Measurements from ENCODE around the gene NRIP1.
"Not testable (repeated sequence)": the region's sequence is repeated elsewhere in the genome, so short reads cannot be mapped to it uniquely, and the experiment has no call there.

Gene NRIP1

DNA sequence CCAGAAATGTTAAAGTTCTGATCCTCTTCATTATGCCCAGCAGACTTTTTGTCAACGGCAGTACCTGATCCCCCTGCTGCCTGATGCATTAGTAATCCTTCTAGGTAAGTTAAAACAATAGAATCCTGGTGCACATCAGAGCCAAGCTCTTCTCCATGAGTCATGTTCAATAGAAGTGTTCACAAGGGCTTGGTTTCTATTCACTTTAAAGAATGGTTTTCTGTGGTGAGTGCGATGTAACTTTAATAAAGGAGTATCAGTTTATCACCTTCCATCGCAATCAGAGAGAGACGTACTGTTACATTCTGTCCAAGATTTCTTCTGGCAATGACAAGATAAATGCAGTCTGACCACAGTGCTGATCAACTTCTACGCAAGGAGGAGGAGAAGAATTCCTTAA is 96.8 kb downstream of the NRIP1 start:
- no peak for DNase-seq

- no peak for DNase-seq
Measured at GRCh38 chr21:14964621-14965020, 100.2 kb downstream of the NRIP1 start.

- DNase-seq: no peak
Measured at GRCh38 chr21:14962217-14962616, 102.6 kb downstream of the NRIP1 start.

DNA sequence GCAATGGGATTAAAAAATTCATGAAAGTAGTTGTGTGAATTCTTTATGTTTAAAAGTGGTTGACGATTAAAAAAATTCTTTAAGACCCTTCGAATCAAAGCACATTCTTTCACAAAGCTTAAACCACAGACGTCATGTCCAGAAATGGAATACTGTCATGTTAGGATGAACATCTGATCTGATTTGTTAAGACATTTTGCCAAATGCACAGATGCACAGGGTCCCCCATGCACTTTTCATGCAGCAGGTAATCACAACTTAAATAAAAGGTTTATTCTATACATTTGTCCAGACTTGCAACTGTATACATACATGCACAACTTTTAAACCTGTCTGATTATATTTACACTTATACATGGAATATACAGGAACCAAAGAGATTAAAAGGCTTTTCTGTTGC is 103.3 kb downstream of the NRIP1 start:
- no peak for DNase-seq

DNA sequence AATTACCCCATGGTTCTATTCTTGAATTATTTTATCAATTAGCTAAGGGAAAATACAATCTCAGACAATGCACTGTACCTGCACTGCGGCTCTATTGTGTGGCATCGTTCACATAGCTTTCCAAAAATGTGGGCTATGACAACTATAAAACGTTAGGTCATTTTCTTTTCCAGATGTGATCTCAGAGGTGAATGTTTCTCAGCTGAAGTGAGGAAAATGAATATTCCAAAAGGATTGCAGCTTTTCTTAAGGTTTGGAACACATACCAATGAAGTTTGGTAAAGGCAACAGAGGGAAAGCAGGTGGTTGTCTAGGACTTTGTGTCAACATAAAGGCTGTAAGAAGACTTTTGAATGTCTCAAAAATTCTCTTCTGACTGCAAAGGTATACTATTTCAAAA is 105.5 kb downstream of the NRIP1 start:
- no peak for DNase-seq

- DNase-seq: no peak
Measured at GRCh38 chr21:14957836-14958235, 107.0 kb downstream of the NRIP1 start.

DNA sequence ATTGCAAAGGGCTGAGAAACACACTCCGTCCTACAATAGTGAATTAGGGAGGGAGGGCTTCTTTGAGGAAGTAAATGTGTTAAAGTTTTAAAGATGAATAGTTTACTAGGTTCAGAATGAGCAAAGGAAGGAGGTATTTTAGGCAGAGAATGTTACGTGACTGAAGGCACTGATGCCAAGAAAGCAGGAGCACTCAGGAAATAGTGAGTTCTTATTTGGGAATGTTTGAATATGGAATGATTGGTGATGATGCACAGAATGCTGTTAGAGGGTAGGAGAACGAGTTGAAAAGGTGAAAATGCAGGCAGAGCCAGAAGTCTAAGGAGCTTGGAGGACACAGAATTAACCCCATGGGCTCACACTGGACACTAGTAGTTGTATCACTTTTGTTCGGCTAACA is 108.0 kb downstream of the NRIP1 start:
- DNase-seq: no peak

GRCh38 chr21:14955936-14956520 is 108.8 kb downstream of the NRIP1 start:
- DNase-seq: no peak

DNA sequence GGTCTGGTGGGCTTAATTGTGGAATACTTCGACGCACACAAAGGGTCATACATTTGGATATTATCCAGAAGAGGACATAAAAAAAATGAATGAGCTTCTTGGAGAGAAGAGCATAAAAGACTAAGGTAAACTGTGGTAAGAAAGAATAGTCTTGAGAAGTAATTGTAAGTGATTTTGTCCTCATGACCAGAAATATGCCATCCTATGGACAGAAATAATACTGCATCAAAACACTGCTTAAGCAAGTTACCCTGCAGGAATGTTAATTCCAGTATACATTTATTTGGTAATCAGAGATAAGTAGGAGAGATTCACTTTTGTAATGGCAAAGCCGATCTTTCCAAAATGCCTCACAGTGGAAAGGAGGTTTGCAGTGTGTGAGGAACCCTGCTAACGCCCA is 111.9 kb downstream of the NRIP1 start:
- no peak for DNase-seq

DNA sequence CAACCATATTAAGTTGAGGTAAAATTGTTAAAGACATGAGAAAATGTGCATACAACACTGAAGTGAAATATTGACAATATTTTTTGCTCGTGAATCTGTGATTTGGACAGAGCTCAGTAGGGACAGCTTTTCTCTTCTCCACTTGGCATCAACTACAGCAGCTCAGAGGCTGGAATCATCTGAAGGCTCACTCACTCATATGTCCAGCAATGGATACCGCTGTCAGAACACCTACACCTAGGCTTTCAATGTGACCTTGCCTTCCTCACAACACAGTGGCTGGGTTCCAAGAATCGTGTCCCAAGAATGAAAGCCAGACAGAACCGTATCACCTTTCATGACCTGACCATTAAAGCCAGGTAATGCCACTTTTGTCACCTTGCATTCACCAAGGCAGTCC is 115.2 kb downstream of the NRIP1 start:
- no peak for DNase-seq

GRCh38 chr21:14947613-14948160 is 117.1 kb downstream of the NRIP1 start:
- no peak for DNase-seq

DNA sequence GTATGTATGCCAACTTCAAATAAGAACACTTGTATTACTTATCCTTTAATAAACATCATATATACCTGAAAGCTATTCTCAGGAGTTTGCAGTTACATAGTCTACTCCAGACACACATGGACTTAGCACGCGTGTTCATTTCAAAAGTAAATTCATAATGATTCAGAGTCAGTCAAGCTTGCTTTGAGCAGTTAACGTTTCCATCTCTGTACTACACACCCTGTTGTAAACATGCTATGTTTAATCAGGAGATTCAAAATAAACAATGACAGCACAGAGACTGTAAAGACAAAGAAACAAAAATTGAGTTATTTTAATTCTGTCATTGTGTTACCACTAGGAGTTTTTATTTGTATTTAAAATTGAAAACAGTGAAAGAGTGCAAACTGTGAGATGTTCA is 119.6 kb downstream of the NRIP1 start:
- DNase-seq: no peak

DNA sequence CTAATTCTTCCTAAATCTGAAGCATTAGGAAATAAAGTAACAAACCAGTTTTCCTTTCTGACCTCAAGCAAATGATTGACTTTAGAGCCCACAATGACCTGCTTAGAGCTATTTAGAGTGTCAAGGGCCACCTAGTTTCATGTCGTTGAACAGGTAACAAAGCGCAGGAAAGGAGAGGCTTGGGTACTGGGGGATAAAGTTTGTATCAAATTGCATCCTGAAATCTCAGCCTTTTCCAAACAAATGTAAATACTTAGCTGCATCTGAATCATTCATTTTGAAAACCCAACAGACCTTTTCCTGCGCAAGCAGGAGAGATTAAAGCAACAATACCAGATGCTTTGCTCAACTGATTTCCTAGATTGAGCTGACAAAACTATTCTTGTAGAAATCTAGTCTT is 121.2 kb downstream of the NRIP1 start:
- DNase-seq: no peak

DNA sequence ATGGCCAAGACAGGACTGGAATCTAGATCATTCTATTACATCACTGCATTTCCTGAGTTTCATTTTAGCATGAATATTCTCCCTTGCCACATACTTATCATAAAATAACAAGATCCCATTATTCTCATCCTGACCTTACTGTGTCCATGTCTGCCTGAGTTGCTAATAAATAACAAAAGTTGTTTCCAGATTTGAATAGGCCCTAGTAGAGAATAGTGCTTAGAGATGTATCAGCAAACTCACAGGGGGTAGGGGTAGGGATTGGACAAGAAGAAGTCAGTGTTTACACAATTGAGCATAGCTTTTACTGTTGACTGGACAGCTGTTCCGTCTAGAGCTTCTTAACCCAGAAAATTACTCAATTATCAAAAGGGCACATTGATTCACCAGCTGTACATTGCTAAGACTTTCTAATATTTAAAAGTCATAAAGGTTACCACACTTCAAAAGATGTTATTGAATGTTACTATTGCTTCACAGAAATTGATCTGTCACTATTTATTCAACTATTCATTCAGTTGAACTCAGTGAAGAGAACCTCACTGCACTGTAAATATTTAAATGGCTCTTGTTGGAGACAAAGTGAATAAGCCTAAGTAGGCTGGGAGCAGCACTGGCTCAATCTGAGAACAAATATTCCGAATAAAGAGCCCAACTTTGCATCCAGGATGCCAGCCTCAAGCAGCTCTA is 121.9 kb downstream of the NRIP1 start:
- DNase-seq: no peak

DNA sequence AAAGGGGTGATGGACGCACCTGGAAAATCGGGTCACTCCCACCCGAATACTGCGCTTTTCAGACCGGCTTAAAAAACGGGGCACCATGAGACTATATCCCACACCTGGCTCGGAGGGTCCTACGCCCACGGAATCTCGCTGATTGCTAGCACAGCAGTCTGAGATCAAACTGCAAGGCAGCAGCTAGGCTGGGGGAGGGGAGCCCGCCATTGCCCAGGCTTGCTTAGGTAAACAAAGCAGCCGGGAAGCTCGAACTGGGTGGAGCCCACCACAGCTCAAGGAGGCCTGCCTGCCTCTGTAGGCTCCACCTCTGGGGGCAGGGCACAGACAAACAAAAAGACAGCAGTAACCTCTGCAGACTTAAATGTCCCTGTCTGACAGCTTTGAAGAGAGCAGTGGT is 137.5 kb downstream of the NRIP1 start:
- not testable (repeated sequence) for DNase-seq

GRCh38 chr21:14926186-14926585 is 138.6 kb downstream of the NRIP1 start:
- no peak for DNase-seq

DNA sequence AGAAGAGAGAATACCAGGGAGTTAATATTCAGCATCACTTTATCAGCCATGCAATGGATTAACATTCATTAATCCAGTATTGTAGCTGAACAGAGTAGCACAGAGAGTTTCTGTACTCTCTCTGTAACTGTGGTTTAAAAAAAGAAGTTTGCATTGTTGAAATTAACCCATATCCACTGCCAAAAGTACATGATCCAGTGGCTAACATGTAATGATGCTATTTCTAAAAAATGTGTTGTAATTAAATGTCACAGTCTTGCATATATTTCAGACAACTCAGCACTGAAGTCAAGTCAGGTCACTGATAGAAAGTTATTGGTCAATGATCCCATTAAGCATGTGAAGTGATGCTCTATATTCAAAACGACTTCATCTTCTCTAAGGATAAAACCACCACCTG is 141.3 kb downstream of the NRIP1 start:
- no peak for DNase-seq

DNA sequence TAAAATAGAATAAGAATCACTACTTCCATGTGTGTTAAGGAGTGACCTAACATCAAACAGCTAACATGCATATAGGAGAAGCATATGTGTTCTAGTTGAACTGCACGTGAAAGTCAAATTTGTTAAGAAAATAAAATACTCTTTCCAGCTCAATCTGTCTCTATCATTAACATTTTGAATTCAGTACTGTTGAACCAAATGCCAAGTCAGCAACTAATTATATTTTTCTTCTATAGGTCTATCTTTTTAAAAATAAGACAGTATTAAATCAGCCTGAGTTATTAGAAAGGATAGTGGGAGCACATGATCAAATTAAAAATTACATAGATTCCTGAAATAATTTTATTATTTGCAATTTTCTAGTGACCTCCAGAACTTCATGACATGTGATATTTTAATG is 141.8 kb downstream of the NRIP1 start:
- DNase-seq: no peak

- DNase-seq: no peak
Measured at GRCh38 chr21:14918527-14918926, 146.3 kb downstream of the NRIP1 start.

GRCh38 chr21:14917762-14918161 is 147.0 kb downstream of the NRIP1 start:
- no peak for DNase-seq

DNA sequence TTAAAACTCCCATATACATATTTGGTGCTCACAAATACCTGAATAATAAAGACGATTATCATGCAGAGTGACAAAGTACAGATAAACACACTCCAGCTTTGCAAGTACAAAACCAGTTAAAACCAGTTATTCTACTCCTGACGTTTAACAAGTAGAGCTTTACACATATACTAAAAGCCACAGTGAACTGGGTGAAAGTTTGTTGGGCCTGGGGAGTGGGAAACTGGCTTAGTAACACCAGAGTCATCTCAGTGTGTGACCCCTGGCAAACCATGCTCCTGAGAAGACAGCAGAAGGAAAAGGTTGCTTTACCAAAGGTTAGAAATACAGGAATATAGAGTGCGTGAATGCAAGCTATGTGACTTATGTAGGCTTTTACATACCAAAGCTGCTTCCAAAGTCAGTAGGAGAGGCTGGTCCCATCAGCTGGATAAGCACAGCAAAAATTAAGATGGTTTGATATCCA is 148.1 kb downstream of the NRIP1 start:
- DNase-seq: no peak

DNA sequence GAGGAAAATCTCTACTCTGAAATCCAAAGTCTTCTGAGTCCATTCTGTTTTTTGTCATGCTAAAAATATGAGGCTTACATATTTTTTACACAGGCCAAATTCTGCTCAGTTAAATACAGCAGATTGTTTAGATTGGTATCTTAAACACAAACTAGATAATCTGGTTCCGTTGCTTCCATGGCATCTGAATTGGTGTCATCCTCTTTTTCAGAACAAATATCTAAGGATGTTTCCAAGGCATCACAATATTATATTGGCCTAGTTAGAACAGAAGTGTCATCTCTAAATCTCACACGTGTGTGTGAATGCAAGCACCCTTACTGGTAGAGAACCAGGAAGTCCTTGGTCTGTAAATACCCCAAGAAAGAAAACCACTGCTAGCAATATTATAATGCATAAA is 151.2 kb downstream of the NRIP1 start:
- no peak for DNase-seq

DNA sequence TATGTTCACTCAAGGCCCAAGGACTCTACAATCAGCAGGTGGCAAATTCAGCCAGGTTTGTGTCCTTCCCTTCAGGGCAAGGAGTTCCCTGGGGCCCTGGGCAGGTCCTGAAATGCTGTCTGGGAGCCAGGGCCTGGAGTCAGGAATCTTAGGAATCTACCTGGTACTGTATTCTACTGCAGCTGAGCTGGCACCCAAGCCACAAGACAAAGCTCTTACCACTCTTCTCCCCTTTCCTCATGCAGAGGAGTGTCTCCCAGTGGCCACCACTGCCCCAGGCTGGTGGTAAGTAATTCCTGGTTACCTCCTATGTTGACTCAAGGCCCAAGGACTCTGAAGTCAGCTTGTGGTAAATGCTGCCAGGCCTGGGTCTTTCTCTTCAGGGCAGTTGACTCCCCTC is 153.4 kb downstream of the NRIP1 start:
- DNase-seq: no peak

Measured in CD4-positive, alpha-beta T cell treated with Interferon gamma for 1 hour (primary cell).